ENCODE data around the gene NME4.
"Not testable (repeated sequence)": the region's sequence is repeated elsewhere in the genome, so short reads cannot be mapped to it uniquely, and the experiment has no call there.

DNA sequence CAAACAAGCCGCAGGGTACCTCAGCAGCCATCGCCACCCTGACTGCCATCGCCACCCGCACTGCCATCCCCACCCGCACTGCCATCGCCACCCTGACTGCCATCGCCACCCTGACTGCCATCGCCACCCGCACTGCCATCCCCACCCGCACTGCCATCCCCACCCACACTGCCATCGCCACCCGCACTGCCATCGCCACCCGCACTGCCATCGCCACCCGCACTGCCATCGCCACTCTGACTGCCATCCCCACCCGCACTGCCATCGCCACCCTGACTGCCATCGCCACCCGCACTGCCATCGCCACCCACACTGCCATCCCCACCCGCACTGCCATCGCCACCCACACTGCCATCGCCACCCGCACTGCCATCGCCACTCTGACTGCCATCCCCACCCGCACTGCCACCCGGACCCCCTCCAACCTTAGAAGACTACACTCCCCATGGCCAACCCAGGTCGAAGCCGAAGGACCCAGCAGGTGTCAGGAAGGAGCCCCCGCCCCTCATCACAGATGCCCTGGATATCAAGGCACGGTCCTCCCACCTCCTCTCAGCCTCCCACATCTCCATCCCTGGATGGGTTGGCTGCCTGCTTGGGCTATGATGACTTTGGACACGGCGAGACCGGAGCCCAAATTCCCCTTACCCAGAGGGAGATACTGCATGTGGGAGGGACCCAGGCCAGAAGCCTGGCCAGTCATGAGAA is 18.7 kb upstream of the NME4 start:
- TF ChIP-seq POLR2A (IDR thresholded peaks at IDR 0.05): not testable (repeated sequence)
- TF ChIP-seq, protein P1, sequence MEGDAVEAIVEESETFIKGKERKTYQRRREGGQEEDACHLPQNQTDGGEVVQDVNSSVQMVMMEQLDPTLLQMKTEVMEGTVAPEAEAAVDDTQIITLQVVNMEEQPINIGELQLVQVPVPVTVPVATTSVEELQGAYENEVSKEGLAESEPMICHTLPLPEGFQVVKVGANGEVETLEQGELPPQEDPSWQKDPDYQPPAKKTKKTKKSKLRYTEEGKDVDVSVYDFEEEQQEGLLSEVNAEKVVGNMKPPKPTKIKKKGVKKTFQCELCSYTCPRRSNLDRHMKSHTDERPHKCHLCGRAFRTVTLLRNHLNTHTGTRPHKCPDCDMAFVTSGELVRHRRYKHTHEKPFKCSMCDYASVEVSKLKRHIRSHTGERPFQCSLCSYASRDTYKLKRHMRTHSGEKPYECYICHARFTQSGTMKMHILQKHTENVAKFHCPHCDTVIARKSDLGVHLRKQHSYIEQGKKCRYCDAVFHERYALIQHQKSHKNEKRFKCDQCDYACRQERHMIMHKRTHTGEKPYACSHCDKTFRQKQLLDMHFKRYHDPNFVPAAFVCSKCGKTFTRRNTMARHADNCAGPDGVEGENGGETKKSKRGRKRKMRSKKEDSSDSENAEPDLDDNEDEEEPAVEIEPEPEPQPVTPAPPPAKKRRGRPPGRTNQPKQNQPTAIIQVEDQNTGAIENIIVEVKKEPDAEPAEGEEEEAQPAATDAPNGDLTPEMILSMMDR (IDR thresholded peaks at IDR 0.05): not testable (repeated sequence)
